ENCODE data around the gene KLF17. TPM values are rescaled to one million over a fixed set of nuclear protein-coding genes. Genes with fewer than 3 reads are reported as not detected.
A peak's percentile ranks its signal among the peaks of the same experiment; 100 is the strongest.

Gene KLF17
- total and polyA plus RNA-seq, 2 of the 8 experiments (the other 6 are each of a cell fraction or from before 2014, with no cell fraction given): not detected

DNA sequence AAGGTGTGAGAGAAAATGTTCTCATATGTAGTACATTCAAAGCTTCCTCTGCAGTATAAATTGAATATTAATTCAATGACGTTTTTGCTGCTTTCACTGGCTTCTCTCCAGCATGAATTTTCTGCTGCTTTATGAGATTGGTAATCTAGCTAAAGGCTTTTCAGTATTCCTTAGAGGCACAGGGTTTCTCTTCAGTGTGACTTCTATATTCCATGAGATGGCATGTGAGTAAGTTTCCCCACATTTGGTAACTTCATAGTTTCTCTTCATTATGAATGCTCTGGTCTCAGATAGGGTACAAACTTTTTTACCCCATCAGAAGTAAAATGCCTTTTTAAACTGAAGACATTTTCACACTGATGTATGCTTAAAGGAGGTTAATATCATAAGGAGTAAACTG, 33.2 kb downstream of the KLF17 start:
- CTCF ChIA-PET (ENCODE audit: partially characterized antibody): interaction anchor here (0.6 to 2.7 kb wide), 5 partner anchors 18 to 1441 kb away, joined by 3 to 8 read pairs (median 4); no protein-coding TSS in a partner anchor
- no peak overlapping the region for H3K4me2 ChIP-seq (ENCODE audit: insufficient read depth in 1 of 2, low read depth in 2 of 2, low read length in 2 of 2)
- TF ChIP-seq KDM4A (IDR thresholded peaks at IDR 0.05; ENCODE audit: low read depth, low read length, severe bottlenecking) (no peak), GTF2F1 (IDR thresholded peaks at IDR 0.05; ENCODE audit: borderline replicate concordance, low read depth, low read length) (no peak), SP4 (IDR thresholded peaks at IDR 0.05; ENCODE audit: low read length) (no peak)
- TF ChIP-seq, protein P1, sequence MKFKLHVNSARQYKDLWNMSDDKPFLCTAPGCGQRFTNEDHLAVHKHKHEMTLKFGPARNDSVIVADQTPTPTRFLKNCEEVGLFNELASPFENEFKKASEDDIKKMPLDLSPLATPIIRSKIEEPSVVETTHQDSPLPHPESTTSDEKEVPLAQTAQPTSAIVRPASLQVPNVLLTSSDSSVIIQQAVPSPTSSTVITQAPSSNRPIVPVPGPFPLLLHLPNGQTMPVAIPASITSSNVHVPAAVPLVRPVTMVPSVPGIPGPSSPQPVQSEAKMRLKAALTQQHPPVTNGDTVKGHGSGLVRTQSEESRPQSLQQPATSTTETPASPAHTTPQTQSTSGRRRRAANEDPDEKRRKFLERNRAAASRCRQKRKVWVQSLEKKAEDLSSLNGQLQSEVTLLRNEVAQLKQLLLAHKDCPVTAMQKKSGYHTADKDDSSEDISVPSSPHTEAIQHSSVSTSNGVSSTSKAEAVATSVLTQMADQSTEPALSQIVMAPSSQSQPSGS (IDR thresholded peaks at IDR 0.05; ENCODE audit: low read length): no peak

More for the DNA sequence above, 33.2 kb downstream of the KLF17 start:
- H2AK5ac ChIP-seq (ENCODE audit: low read depth, low read length): no peak overlapping the region
- H4K8ac ChIP-seq (ENCODE audit: extremely low read depth, insufficient read depth, low read length): no peak overlapping the region
- no peak overlapping the region for H3K23ac ChIP-seq (ENCODE audit: insufficient read length)
- H3K9ac ChIP-seq (replicated peaks in 1 of 4; ENCODE audit: extremely low read depth in 1 of 4, low read depth in 3 of 4, low read length in 3 of 4): no peak overlapping the region
- H2BK120ac ChIP-seq (replicated peaks; ENCODE audit: low read depth, low read length): peak overlapping the region; percentile 47
- POLR2A ChIA-PET (ENCODE audit: partially characterized antibody): interaction anchor here (0.8 to 1.2 kb wide), 3 partner anchors 18 to 177 kb away, joined by 3 to 5 read pairs (median 3); partner anchors contain the start of gene ATP6V0B
- H3K36me3 ChIP-seq (ENCODE audit: control insufficient read depth in 2 of 4, insufficient read depth in 4 of 4, low read length in 3 of 4): no peaks in the 10 kb centered on the region
- H3K9me3 ChIP-seq (ENCODE audit: insufficient read depth in 2 of 2, low read depth in 1 of 2, low read length in 1 of 2): no peaks in the 10 kb centered on the region
- FAIRE-seq (no peak), DNase-seq (ENCODE audit: low read depth in 1 of 2, low spot score in 2 of 2) (no peak)
- H2BK5ac ChIP-seq (ENCODE audit: low read depth, low read length): no peak overlapping the region
- H3K23me2 ChIP-seq (ENCODE audit: low read depth, low read length): no peaks in the 10 kb centered on the region
- no peak overlapping the region for H3K4me3 ChIP-seq (ENCODE audit: extremely low read depth in 1 of 4, insufficient read depth in 2 of 4, low read depth in 3 of 4, low read length in 4 of 4)
- no peak overlapping the region for H3K14ac ChIP-seq (ENCODE audit: insufficient read length)
- 0 out of 2 replicates have a peak overlapping the region, but pooled peaks have one; percentile 52 for H2BK20ac ChIP-seq (ENCODE audit: low read length)
- H4K91ac ChIP-seq (replicated peaks; ENCODE audit: insufficient read length, low read length): no peak overlapping the region
- H2BK15ac ChIP-seq (ENCODE audit: low read length): no peak overlapping the region
- H4K5ac ChIP-seq (ENCODE audit: insufficient read length, low read depth, low read length): no peak overlapping the region
- H3K18ac ChIP-seq (ENCODE audit: extremely low read depth, low read length): no peak overlapping the region
- H2BK12ac ChIP-seq (ENCODE audit: low read depth, low read length): no peak overlapping the region
- no peaks in the 10 kb centered on the region for H3K27me3 ChIP-seq (replicated peaks in 1 of 4; ENCODE audit: control insufficient read depth in 3 of 4, extremely low read depth in 1 of 4, insufficient read depth in 3 of 4, low read length in 3 of 4)
- H3K79me2 ChIP-seq (ENCODE audit: control insufficient read depth in 1 of 2, insufficient read depth in 2 of 2, low read length in 2 of 2): no peaks in the 10 kb centered on the region
- no peaks in the 10 kb centered on the region for H4K20me1 ChIP-seq (replicated peaks in 1 of 2; ENCODE audit: control insufficient read depth in 1 of 2, insufficient read depth in 2 of 2, low read length in 2 of 2)
- no peak overlapping the region for H3K27ac ChIP-seq (ENCODE audit: low read depth, low read length)
- peaks cover 0 to 9% (median 0%) of the 10 kb centered on the region in 4 experiments; a peak in 2 of 7 replicates for H3K4me1 ChIP-seq (replicated peaks in 1 of 4; ENCODE audit: control insufficient read depth in 3 of 4, insufficient read depth in 4 of 4, low read length in 3 of 4)
- H2AFZ ChIP-seq (ENCODE audit: low read length): no peak overlapping the region
- H3K79me1 ChIP-seq (ENCODE audit: low read depth, low read length): no peaks in the 10 kb centered on the region
- no peak overlapping the region for H3K56ac ChIP-seq (replicated peaks; ENCODE audit: insufficient read length, low read depth, low read length)
- WGBS, 2 experiments (ENCODE audit: extremely low coverage in 1 of 2, insufficient coverage in 1 of 2, insufficient read length in 1 of 2, insufficient replicate concordance in 2 of 2, low coverage in 1 of 2, low lambda C conversion rate in 2 of 2, missing lambda C conversion rate in 1 of 2): 80% methylated on average over 1 of the region's 1 CpG; no CpG with 5 or more reads in 1 of the 2 experiments
- no peak overlapping the region for H3K4ac ChIP-seq (replicated peaks; ENCODE audit: insufficient read length, low read depth, low read length)

All from H1 (cell line).